Activated CD4-positive, alpha-beta T cell treated with anti-CD3 and anti-CD28 coated beads for 1 hour (primary cell): ENCODE results near the gene TNC.

Source experiments
- DNase-seq: peaks from one replicate; pipeline ENCODE4 v3.0.0-alpha.2; 2020

The TNC gene

DNA sequence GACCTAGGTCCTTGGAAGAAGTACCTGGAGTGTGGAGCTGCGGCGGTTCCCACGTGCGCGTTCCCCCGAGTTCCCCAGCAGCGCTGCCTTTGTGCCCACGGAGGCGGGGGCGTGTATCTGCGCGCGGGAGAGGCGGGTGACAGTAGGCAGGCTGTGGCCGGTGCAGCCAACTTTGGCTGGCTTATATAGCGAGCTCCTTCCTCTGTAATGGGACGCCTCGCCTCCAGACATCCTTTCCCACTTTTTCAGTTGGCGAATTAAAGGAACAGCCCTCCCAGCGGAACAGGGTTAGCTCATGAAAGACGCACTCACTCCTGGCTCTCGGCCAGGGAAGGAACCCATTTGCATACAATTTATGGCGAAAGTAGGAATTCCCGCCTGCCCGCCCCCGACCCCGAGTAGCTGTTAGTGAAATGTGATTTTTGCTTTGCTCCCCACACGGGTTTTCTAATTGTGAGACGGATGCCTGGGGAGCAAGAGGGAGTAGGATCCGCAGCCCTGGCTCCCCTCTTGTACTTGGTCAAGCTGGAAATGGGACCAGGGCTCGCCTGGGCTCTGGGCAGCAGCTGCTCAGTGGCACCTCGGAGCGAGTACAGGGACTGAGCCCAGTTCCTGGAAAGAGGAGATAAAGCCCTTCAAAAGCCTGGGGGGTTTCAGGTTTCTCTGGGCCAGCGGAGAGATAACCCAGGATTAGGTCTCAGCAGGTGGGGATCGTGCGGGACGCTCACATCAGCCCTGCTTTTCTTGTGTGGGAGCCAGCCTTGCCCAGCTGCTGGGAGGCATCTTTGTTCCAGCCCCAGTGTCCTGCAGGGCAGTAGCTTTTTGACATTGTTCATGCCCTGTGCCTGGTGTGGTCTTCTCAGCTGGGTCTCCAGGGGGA is at the start of gene TNC:
TNC (minus strand) TSS at position 159 of the 880 bp plus-strand sequence. CDS start 27,139 bp downstream, outside the sequence.
- DNase-seq: no peak

- no peak for DNase-seq
Measured at GRCh38 chr9:115167175-115167574, 49.2 kb upstream of the TNC start.

DNA sequence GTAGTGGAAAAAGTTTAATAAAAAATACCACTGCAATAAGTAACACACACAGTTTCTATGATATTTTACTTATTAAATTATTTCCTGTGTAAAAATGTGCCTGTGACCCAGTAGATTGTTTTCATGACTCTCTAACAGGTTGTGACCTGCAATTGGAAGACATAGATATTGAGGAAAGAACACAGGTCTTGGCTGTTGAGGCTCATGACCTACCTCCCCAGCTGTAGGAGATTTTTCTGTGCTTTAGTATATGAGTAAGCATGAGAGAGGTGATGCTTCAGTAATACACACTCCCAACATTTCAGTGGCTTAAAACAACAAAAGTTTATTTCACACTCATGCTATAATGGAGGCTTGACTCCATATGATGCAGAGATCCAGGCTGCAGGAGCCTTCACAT is 47.3 kb upstream of the TNC start:
- DNase-seq: no peak

GRCh38 chr9:115164511-115164974 is 46.6 kb upstream of the TNC start:
- DNase-seq: no peak

- no peak for DNase-seq
Measured at GRCh38 chr9:115162946-115163345, 45.0 kb upstream of the TNC start.

- no peak for DNase-seq
Measured at GRCh38 chr9:115161446-115161845, 43.5 kb upstream of the TNC start.

- no peak for DNase-seq
Measured at GRCh38 chr9:115158661-115159481, 40.9 kb upstream of the TNC start.

DNA sequence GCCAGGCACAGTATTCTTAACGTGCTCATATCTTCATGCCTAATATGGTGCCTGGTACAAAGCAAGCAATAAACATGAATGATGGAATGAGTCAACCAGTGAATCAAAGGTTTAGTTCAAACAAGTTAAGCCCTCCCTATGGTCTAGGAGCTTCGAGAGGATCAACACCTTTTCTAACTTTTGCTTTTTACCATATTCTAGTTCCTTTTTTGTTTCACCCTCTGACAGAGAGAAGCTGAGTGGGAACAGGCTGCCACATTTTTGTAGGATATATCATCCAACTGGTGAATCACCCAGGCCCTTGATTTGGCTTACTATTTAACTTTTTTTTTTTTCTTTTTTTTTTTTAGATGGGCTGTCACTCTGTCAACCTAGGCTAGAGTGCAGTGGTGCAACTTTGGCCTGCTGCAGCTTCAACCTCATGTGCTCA is 39.3 kb upstream of the TNC start:
- DNase-seq: no peak

GRCh38 chr9:115155037-115155436 is 37.1 kb upstream of the TNC start:
- no peak for DNase-seq

GRCh38 chr9:115154617-115155016 is 36.7 kb upstream of the TNC start:
- no peak for DNase-seq

- no peak for DNase-seq
Measured at GRCh38 chr9:115152281-115152820, 34.4 kb upstream of the TNC start.

DNA sequence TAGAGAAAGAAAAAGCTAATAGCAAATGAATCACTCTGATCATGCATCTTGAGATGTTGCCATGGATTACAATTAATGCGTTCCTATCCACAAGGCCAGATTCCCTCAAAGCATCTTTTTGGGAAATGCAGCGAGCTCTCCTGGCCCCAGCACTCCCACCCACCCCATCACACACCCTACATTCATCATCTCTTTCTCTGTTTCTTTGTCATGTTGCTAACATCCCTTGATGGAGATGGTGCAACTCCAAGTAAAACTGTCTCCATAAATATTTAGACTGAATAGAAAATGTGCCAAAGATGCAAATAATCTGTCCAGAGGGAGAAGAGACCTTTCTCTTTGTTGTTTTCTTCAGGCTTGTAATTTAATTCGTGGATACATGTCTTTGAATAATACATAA is 30.8 kb upstream of the TNC start:
- DNase-seq: no peak

DNA sequence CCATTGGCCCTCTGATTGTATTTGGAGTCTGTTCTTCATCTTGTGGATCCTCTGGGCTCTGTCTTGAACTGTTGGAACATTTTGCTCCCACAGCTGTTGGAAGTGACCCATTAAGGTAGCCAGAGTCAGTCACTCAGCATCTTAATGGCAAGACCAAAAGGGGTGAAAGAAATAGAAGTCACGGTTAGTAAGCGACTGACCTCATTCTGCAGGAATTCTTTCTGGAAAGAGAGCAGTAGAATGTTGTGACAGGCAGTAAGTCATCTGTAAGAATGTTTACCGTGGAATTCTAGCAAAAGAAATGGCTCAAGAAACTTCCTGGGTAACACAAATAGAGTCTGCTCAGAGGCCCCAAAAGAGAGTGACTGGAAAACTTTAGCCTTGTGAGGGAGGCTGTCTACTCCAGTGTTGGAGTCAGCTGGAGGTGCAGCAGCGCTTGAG is 28.6 kb upstream of the TNC start:
- no peak for DNase-seq

DNA sequence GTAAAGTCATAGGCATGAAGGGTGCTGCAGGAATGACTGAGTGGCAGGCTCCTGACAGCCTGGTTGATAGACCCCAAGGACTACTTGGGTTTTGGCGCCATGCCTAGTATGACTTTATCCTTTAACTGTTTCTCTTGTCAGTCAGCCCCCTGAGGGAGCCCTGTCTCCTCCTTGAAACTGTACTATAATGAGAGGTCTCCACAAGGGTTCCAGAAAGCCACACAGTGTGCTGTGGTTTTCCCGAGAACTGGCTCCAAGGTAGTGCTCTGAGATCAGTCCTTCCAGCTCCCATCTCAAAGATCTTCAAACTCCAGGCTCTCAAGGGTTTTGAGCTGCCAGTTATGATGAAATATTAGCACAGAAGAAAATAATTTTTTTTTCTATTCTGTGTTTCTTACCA is 26.7 kb upstream of the TNC start:
- DNase-seq: no peak

- DNase-seq: no peak
Measured at GRCh38 chr9:115143689-115144088, 25.7 kb upstream of the TNC start.

GRCh38 chr9:115142517-115143270 is 24.7 kb upstream of the TNC start:
- no peak for DNase-seq

- no peak for DNase-seq
Measured at GRCh38 chr9:115142090-115142489, 24.1 kb upstream of the TNC start.

GRCh38 chr9:115141612-115142011 is 23.7 kb upstream of the TNC start:
- no peak for DNase-seq

GRCh38 chr9:115138151-115138550 is 20.2 kb upstream of the TNC start:
- DNase-seq: no peak

GRCh38 chr9:115137526-115137925 is 19.6 kb upstream of the TNC start:
- no peak for DNase-seq

- no peak for DNase-seq
Measured at GRCh38 chr9:115135821-115136778, 18.1 kb upstream of the TNC start.

DNA sequence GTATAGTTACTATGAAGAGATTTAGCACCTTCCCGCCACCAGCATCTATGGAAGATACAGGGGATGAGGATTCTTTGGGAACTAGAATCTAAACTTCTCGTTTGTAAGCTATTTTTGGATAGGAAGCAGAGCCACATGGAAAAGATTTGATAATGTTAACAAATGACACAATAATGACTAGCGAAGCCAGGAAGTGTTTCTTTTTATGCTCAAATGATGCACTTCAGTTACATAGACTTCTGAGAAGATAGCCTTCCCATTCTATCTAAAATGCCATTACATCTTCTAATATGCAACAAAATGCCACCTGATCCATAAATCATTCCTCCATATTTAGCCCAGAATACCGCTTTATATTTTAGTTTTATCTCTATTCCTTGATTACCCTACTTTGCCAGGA is 17.0 kb upstream of the TNC start:
- DNase-seq: no peak
